Peyer's patch (tissue), 4 donors: ENCODE measurements around the gene RAB37.

ENCODE experiments used
- POLR2A ChIP-seq, 2 donors: fragments of 450-650 bp; IDR thresholded peaks; one replicate each; pipeline ENCODE4 v1.5.1; 2017; ENCODE audit warnings: antibody characterized with exemption in 2 of 2, mild to moderate bottlenecking in 2 of 2, moderate library complexity in 2 of 2
- TF ChIP-seq, protein P1 (sequence below), 6 experiments: fragments of 450-650 bp in 4 of 6; fragments of 200-600 bp in 2 of 6; sonication (generic) in 1 of 6; IDR thresholded peaks; one replicate each; pipeline ENCODE4 v1.5.1; 2017 to 2019; ENCODE audit warnings: antibody characterized with exemption in 6 of 6, mild to moderate bottlenecking in 3 of 6, moderate library complexity in 1 of 6

DNA sequence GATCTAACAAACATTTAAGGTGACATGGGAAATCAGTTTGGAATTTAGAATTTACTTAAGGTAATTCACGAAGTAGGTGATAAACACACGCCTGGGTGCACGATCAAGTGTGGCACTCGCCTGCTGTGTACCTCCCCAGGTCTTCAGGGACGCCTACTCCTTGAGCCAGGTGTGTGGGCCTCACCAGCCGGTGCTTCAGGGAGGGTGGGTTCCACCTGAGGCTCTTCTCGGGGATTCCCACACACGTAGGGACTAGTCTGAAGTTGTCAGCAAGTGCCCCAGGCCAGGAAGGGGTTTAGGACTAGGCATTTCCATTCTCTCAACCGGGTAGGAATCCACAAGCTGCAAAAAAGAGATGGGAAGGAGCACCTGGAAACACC lies 48.9 kb downstream of the RAB37 start:
- TF ChIP-seq POLR2A (IDR thresholded peaks at IDR 0.05) = no peak
- TF ChIP-seq, protein P1, sequence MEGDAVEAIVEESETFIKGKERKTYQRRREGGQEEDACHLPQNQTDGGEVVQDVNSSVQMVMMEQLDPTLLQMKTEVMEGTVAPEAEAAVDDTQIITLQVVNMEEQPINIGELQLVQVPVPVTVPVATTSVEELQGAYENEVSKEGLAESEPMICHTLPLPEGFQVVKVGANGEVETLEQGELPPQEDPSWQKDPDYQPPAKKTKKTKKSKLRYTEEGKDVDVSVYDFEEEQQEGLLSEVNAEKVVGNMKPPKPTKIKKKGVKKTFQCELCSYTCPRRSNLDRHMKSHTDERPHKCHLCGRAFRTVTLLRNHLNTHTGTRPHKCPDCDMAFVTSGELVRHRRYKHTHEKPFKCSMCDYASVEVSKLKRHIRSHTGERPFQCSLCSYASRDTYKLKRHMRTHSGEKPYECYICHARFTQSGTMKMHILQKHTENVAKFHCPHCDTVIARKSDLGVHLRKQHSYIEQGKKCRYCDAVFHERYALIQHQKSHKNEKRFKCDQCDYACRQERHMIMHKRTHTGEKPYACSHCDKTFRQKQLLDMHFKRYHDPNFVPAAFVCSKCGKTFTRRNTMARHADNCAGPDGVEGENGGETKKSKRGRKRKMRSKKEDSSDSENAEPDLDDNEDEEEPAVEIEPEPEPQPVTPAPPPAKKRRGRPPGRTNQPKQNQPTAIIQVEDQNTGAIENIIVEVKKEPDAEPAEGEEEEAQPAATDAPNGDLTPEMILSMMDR (IDR thresholded peaks at IDR 0.05) = no peak
